Lung (tissue), 12 donors: ENCODE data around the gene CABP4. TPM values are rescaled to one million over a fixed set of nuclear protein-coding genes. Genes with fewer than 3 reads are reported as not detected.

Experiments used
- ATAC-seq: fragments of 200-7000 bp; cut with Tn5 transposase; one replicate; pipeline ENCODE4 v1.9.1; 2020; ENCODE audit warnings: moderate number of reproducible peaks; ENCODE audit not compliant: insufficient read depth, low FRiP score
- DNase-seq, 3 donors: peaks; one replicate each; pipeline ENCODE4 v3.0.0-alpha.2; 2013 to 2017
- H3K27ac ChIP-seq, 2 donors: one replicate each; pipeline ENCODE4 v1.5.1; 2013; ENCODE audit warnings: mild to moderate bottlenecking in 2 of 2, moderate library complexity in 2 of 2, control low read depth in 1 of 2, inconsistent platforms in 1 of 2, low read depth in 1 of 2, low read length in 1 of 2
- H3K27me3 ChIP-seq, 3 donors: one replicate each; pipeline ENCODE4 v1.5.1; 2013; ENCODE audit warnings: low read length in 2 of 3; ENCODE audit not compliant: control insufficient read depth in 3 of 3, insufficient read depth in 3 of 3
- H3K36me3 ChIP-seq, 4 donors: one replicate each; pipeline ENCODE4 v1.5.1; 2013; ENCODE audit warnings: low read length in 4 of 4, mild to moderate bottlenecking in 1 of 4, moderate library complexity in 1 of 4; ENCODE audit not compliant: control insufficient read depth in 4 of 4, insufficient read depth in 4 of 4
- H3K4me1 ChIP-seq, 5 donors: one replicate each; pipeline ENCODE4 v1.5.1; 2013; ENCODE audit warnings: low read length in 5 of 5, mild to moderate bottlenecking in 2 of 5, moderate library complexity in 1 of 5; ENCODE audit not compliant: control insufficient read depth in 5 of 5, insufficient read depth in 5 of 5
- H3K4me3 ChIP-seq: one replicate; pipeline ENCODE4 v1.5.1; 2013; ENCODE audit warnings: mild to moderate bottlenecking, control low read depth, moderate library complexity
- H3K9ac ChIP-seq, 2 donors: one replicate each; pipeline ENCODE4 v1.5.1; 2013; ENCODE audit warnings: low read length in 2 of 2, control low read depth in 1 of 2; ENCODE audit not compliant: insufficient read depth in 1 of 2
- H3K9me3 ChIP-seq, 4 donors: one replicate each; pipeline ENCODE4 v1.5.1; 2013; ENCODE audit warnings: low read length in 3 of 4, mild to moderate bottlenecking in 1 of 4, moderate library complexity in 1 of 4; ENCODE audit not compliant: control insufficient read depth in 4 of 4, insufficient read depth in 3 of 4
- CTCF ChIP-seq: IDR thresholded peaks from 2 replicates; pipeline ENCODE4 v1.5.1; 2012; ENCODE audit warnings: mild to moderate bottlenecking; ENCODE audit errors: control extremely low read depth, extremely low read depth
- WGBS, 2 donors: extraction: QIAGEN DNeasy Blood & Tissue Kit; methylation state at CpG; one replicate each; pipeline ENCODE4 v1.1.7; 2013; 5-methylcytosine and 5-hydroxymethylcytosine counted together
- polyA plus RNA-seq, 2 donors: library from polyadenylated mRNA; stranded (reverse); fragments of 200-250 nt; gene quantifications; one replicate each; pipeline ENCODE4 v1.2.1, GENCODE V29; 2013
- total RNA-seq, 2 donors: library from RNA; depleted of rRNA in 1 of 2; stranded (reverse); fragments of >200 nt in 1 of 2; gene quantifications; one replicate each; pipeline ENCODE4 v1.2.1, GENCODE V29; 2014 to 2021
- donor health status: control.
- donor health status: control.
- donor health status: Bipolar disorder and iron deficiency.
- donor health status: healthy.
- donor health status: DM: yes; HTN: yes; CAD: no.

Gene CABP4
- total and polyA plus RNA-seq, 4 donors = 0.96 to 5.3 (median 2.3) TPM

GRCh38 chr11:67410984-67411784 is 44.0 kb upstream of the CABP4 start:
- no peak for ATAC-seq
- no peak for DNase-seq
- Histone ChIP-seq H3K36me3 (no peaks in the 10 kb centered on the region), H3K27ac (no peak overlapping the region), H3K9me3 (no peaks in the 10 kb centered on the region), H3K4me3 (no peak overlapping the region), H3K9ac (no peak overlapping the region), H3K27me3 (peaks cover 0 to 3% (median 2%) of the 10 kb centered on the region in 3 donors), H3K4me1 (peaks cover 0 to 11% (median under 1%) of the 10 kb centered on the region in 5 donors)
- TF ChIP-seq CTCF = no peak
- WGBS, 2 donors = 82 to 83% methylated on average over 13 to 17 of the region's 17 CpGs

DNA sequence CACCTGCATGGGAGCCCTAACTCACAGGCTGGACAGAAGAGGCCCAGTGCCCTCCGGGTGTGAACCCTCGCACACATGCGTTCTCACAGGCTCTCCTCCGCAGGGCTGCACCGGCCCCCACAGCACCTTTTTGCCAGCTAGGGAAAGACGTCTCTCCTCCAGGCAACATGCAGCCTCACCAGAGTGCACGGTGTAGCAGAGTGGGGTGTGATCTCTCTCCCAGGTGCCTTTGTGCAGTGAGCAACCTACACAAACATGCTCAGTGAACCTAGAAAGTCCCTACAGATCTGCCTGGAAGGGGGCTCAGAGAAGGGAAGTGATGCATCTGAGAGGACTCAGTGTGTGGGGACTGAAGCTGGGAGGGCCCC is 43.4 kb upstream of the CABP4 start:
- Histone ChIP-seq H3K4me1 (peaks cover 0 to 15% (median 7%) of the 10 kb centered on the region in 5 donors), H3K4me3 (no peak overlapping the region), H3K9ac (no peak overlapping the region), H3K36me3 (no peaks in the 10 kb centered on the region), H3K9me3 (no peaks in the 10 kb centered on the region), H3K27ac (no peak overlapping the region), H3K27me3 (peaks cover 0 to 3% (median 2%) of the 10 kb centered on the region in 3 donors)
- 76 to 84% methylated on average over 7 of the region's 7 CpGs for WGBS, 2 donors
- DNase-seq (no peak), ATAC-seq (no peak)
- TF ChIP-seq CTCF = no peak

- Histone ChIP-seq H3K4me1 (peaks cover 0 to 23% (median 15%) of the 10 kb centered on the region in 5 donors), H3K27ac (no peak overlapping the region), H3K36me3 (no peaks in the 10 kb centered on the region), H3K9ac (no peak overlapping the region), H3K9me3 (peaks cover 0 to under 1% (median 0%) of the 10 kb centered on the region in 4 donors), H3K27me3 (peaks cover 0 to 3% (median 2%) of the 10 kb centered on the region in 3 donors), H3K4me3 (no peak overlapping the region)
- TF ChIP-seq CTCF = no peak
- 80 to 81% methylated on average over 9 of the region's 9 CpGs for WGBS, 2 donors
- no peak for ATAC-seq
- no peak for DNase-seq
These were observed 42.5 kb upstream of the CABP4 start for GRCh38 chr11:67412495-67413179.
